ENCODE results near the gene HK3. TPM values are rescaled to one million over a fixed set of nuclear protein-coding genes. Genes with fewer than 3 reads are reported as not detected.

The HK3 gene
- total and polyA plus RNA-seq, 4 donors, result 4.3 to 25.5 (median 13.3) TPM

DNA sequence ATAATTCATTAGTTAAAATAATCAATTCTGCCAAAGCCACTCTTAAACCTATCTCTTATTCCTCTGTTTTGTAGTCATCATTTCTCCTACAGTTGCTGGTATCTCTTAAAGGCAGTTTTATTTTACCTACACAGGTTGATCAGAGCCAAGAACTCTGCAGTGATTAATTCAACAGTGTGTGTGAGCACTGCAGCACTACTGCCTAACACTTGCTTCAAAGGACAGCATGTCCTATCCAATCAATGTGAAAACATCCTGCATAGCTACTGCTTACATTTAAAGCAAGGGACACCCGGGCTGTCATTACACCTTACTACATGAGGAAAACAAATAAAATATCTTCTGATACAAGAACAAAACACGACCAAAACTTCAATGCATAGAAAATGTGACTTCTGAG is 45.1 kb upstream of the HK3 start:
- H3K4me3 ChIP-seq (ENCODE audit: low read depth in 1 of 3, low read length in 3 of 3), result no peak overlapping the region
- WGBS, result 66% methylated on average over 2 of the region's 2 CpGs
- H3K9me3 ChIP-seq (ENCODE audit: control insufficient read depth in 4 of 4, low read length in 3 of 4), result no peaks in the 10 kb centered on the region
- no peak for TF ChIP-seq TAF1 (conservative IDR thresholded peaks at IDR 0.05)
- DNase-seq (ENCODE audit: low spot score), result no peak
- no peaks in the 10 kb centered on the region for H3K27me3 ChIP-seq (ENCODE audit: control insufficient read depth in 4 of 4, insufficient read depth in 4 of 4, low read length in 3 of 4)
- no peak overlapping the region for H3K27ac ChIP-seq (ENCODE audit: low read depth in 1 of 2, low read length in 2 of 2)
- no peak overlapping the region for H3K9ac ChIP-seq (ENCODE audit: low read depth in 1 of 2, low read length in 2 of 2)
- H3K36me3 ChIP-seq (ENCODE audit: control insufficient read depth in 4 of 4, insufficient read depth in 3 of 4, low read depth in 1 of 4, low read length in 3 of 4), result peaks cover 5 to 26% (median 18%) of the 10 kb centered on the region in 4 donors
- H3K4me1 ChIP-seq (ENCODE audit: control insufficient read depth in 4 of 4, insufficient read depth in 4 of 4, low read length in 3 of 4), result no peaks in the 10 kb centered on the region

DNA sequence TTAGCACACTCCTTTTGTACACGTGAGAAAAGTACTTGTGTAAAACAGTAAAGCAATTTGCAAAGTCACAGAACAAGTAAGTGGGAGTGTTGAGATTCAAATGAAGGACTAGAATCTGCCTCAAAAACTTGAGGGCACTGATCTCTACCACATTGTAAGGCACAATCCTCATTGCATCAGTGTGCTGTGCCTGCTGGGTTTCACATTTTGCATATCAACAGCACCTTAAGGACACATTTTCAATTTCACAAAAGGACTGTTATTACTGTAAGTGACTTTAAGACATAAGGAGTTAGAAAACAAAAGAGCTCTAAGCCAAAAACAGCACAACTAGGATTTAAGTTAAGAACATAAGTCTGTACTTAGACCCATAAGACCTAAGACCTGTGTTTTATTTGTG is 44.7 kb upstream of the HK3 start:
- no peak overlapping the region for H3K4me3 ChIP-seq (ENCODE audit: low read depth in 1 of 3, low read length in 3 of 3)
- DNase-seq (ENCODE audit: low spot score), result no peak
- H3K9ac ChIP-seq (ENCODE audit: low read depth in 1 of 2, low read length in 2 of 2), result no peak overlapping the region
- H3K27me3 ChIP-seq (ENCODE audit: control insufficient read depth in 4 of 4, insufficient read depth in 4 of 4, low read length in 3 of 4), result no peaks in the 10 kb centered on the region
- 87% methylated on average over 1 of the region's 1 CpG for WGBS
- no peaks in the 10 kb centered on the region for H3K9me3 ChIP-seq (ENCODE audit: control insufficient read depth in 4 of 4, low read length in 3 of 4)
- H3K4me1 ChIP-seq (ENCODE audit: control insufficient read depth in 4 of 4, insufficient read depth in 4 of 4, low read length in 3 of 4), result no peaks in the 10 kb centered on the region
- H3K36me3 ChIP-seq (ENCODE audit: control insufficient read depth in 4 of 4, insufficient read depth in 3 of 4, low read depth in 1 of 4, low read length in 3 of 4), result peaks cover 5 to 24% (median 16%) of the 10 kb centered on the region in 4 donors
- H3K27ac ChIP-seq (ENCODE audit: low read depth in 1 of 2, low read length in 2 of 2), result no peak overlapping the region
- TF ChIP-seq RAD21 (IDR thresholded peaks at IDR 0.05), result no peak
- TF ChIP-seq GABPA (IDR thresholded peaks at IDR 0.05 in 1 of 2, conservative IDR thresholded peaks at IDR 0.05 in 1 of 2), result no peak
- TF ChIP-seq, protein P1, sequence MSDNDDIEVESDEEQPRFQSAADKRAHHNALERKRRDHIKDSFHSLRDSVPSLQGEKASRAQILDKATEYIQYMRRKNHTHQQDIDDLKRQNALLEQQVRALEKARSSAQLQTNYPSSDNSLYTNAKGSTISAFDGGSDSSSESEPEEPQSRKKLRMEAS (IDR thresholded peaks at IDR 0.05), result no peak
- TF ChIP-seq JUND (IDR thresholded peaks at IDR 0.05), result no peak
- TF ChIP-seq EGR1 (IDR thresholded peaks at IDR 0.05; ENCODE audit: low read depth in 2 of 2), result no peak
- TF ChIP-seq FOXA2 (IDR thresholded peaks at IDR 0.05), result no peak
- TF ChIP-seq NR2F2 (IDR thresholded peaks at IDR 0.05), result no peak
- no peak for TF ChIP-seq YY1 (IDR thresholded peaks at IDR 0.05)
- TF ChIP-seq, protein P2, sequence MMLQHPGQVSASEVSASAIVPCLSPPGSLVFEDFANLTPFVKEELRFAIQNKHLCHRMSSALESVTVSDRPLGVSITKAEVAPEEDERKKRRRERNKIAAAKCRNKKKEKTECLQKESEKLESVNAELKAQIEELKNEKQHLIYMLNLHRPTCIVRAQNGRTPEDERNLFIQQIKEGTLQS (IDR thresholded peaks at IDR 0.05), result no peak
- no peak for TF ChIP-seq RXRA (IDR thresholded peaks at IDR 0.05)
- no peak for TF ChIP-seq SP1 (IDR thresholded peaks at IDR 0.05)
- no peak for TF ChIP-seq FOXA1 (IDR thresholded peaks at IDR 0.05)
- TF ChIP-seq, protein P3, sequence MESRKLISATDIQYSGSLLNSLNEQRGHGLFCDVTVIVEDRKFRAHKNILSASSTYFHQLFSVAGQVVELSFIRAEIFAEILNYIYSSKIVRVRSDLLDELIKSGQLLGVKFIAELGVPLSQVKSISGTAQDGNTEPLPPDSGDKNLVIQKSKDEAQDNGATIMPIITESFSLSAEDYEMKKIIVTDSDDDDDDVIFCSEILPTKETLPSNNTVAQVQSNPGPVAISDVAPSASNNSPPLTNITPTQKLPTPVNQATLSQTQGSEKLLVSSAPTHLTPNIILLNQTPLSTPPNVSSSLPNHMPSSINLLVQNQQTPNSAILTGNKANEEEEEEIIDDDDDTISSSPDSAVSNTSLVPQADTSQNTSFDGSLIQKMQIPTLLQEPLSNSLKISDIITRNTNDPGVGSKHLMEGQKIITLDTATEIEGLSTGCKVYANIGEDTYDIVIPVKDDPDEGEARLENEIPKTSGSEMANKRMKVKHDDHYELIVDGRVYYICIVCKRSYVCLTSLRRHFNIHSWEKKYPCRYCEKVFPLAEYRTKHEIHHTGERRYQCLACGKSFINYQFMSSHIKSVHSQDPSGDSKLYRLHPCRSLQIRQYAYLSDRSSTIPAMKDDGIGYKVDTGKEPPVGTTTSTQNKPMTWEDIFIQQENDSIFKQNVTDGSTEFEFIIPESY (IDR thresholded peaks at IDR 0.05), result no peak
- TF ChIP-seq, protein P4, sequence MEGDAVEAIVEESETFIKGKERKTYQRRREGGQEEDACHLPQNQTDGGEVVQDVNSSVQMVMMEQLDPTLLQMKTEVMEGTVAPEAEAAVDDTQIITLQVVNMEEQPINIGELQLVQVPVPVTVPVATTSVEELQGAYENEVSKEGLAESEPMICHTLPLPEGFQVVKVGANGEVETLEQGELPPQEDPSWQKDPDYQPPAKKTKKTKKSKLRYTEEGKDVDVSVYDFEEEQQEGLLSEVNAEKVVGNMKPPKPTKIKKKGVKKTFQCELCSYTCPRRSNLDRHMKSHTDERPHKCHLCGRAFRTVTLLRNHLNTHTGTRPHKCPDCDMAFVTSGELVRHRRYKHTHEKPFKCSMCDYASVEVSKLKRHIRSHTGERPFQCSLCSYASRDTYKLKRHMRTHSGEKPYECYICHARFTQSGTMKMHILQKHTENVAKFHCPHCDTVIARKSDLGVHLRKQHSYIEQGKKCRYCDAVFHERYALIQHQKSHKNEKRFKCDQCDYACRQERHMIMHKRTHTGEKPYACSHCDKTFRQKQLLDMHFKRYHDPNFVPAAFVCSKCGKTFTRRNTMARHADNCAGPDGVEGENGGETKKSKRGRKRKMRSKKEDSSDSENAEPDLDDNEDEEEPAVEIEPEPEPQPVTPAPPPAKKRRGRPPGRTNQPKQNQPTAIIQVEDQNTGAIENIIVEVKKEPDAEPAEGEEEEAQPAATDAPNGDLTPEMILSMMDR (IDR thresholded peaks at IDR 0.05; ENCODE audit: low read depth, low read length, missing input control), result no peak

DNA sequence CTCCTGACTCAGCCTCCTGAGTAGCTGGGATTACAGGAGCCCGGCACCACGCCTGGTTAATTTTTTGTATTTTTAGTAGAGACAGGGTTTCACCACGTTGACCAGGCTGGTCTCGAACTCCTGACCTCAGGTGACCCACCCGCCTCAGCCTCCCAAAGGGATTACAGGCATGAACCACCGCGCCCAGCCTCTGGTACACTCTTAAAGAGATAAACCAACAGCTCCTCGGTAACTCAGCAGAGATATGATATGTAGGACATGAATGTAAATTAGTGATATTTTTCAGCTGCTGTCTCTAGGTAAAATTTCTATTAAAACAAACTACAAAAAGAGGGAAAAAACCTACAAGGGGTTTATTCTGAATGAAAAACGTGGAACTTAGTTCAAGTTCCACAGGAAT is 42.8 kb upstream of the HK3 start:
- Histone ChIP-seq H3K4me1 (ENCODE audit: control insufficient read depth in 4 of 4, insufficient read depth in 4 of 4, low read length in 3 of 4) (peaks cover 0 to 4% (median 0%) of the 10 kb centered on the region in 4 donors), H3K9ac (ENCODE audit: low read depth in 1 of 2, low read length in 2 of 2) (no peak overlapping the region), H3K36me3 (ENCODE audit: control insufficient read depth in 4 of 4, insufficient read depth in 3 of 4, low read depth in 1 of 4, low read length in 3 of 4) (peaks cover 6 to 20% (median 17%) of the 10 kb centered on the region in 4 donors), H3K9me3 (ENCODE audit: control insufficient read depth in 4 of 4, low read length in 3 of 4) (no peaks in the 10 kb centered on the region), H3K27me3 (ENCODE audit: control insufficient read depth in 4 of 4, insufficient read depth in 4 of 4, low read length in 3 of 4) (no peaks in the 10 kb centered on the region), H3K4me3 (ENCODE audit: low read depth in 1 of 3, low read length in 3 of 3) (no peak overlapping the region), H3K27ac (ENCODE audit: low read depth in 1 of 2, low read length in 2 of 2) (no peak overlapping the region)
- no peak for DNase-seq (ENCODE audit: low spot score)
- no peak for TF ChIP-seq YY1 (IDR thresholded peaks at IDR 0.05)
- no peak for TF ChIP-seq RXRA (IDR thresholded peaks at IDR 0.05)
- no peak for TF ChIP-seq EGR1 (IDR thresholded peaks at IDR 0.05; ENCODE audit: low read depth in 2 of 2)
- TF ChIP-seq, protein P3 (IDR thresholded peaks at IDR 0.05), result no peak
- no peak for TF ChIP-seq GABPA (IDR thresholded peaks at IDR 0.05 in 1 of 2, conservative IDR thresholded peaks at IDR 0.05 in 1 of 2)
- TF ChIP-seq HNF4A (conservative IDR thresholded peaks at IDR 0.05), result no peak
- WGBS, result 91% methylated on average over 9 of the region's 9 CpGs

Data from liver (tissue), 9 donors.